CD4-positive, alpha-beta T cell (primary cell): Measurements from ENCODE around the gene MNT. TPM values are rescaled to one million over a fixed set of nuclear protein-coding genes. Genes with fewer than 3 reads are reported as not detected.
A peak's percentile ranks its signal among the peaks of the same experiment; 100 is the strongest.

ENCODE experiments used
- ATAC-seq: fragments of 200-7000 bp; cut with Tn5 transposase; one replicate; pipeline ENCODE4 v1.10.0; 2022; ENCODE audit warnings: mild to moderate bottlenecking; ENCODE audit not compliant: poor library complexity
- CTCF ChIA-PET: fragments of 350-600 bp; sonication (Branson Sonifier 250); formaldehyde crosslinking; loops from one replicate; lab custom pipeline; 2021; ENCODE audit warnings: antibody characterized with exemption, inconsistent platforms; lab: Charles Lee
- POLR2A ChIA-PET: fragments of 350-600 bp; sonication (Branson Sonifier 250); formaldehyde crosslinking; loops from one replicate; lab custom pipeline; 2021; ENCODE audit warnings: antibody characterized with exemption, inconsistent platforms; lab: Charles Lee
- DNase-seq, 14 experiments: peaks; one replicate each; pipeline ENCODE4 v3.0.0-alpha.2; 2013 to 2020; ENCODE audit warnings: mixed read lengths in 2 of 14
- H3K27ac ChIP-seq, 2 donors: one replicate each; pipeline versions ENCODE4 v1.5.1 to v1.7.0; 2013; ENCODE audit warnings: low read length in 2 of 2, low read depth in 1 of 2, mild to moderate bottlenecking in 1 of 2
- H3K27me3 ChIP-seq, 2 experiments: 1 replicate in 1 of 2; 2 replicates in 1 of 2; pipeline versions ENCODE4 v1.6.1 to v1.7.0; 2013; ENCODE audit warnings: low read length in 2 of 2, control low read depth in 1 of 2, mild to moderate bottlenecking in 1 of 2, moderate library complexity in 1 of 2; ENCODE audit not compliant: insufficient read depth in 2 of 2, control insufficient read depth in 1 of 2
- H3K36me3 ChIP-seq: one replicate; pipeline ENCODE4 v1.6.1; 2013; ENCODE audit warnings: low read length, control low read depth; ENCODE audit not compliant: insufficient read depth
- H3K4me1 ChIP-seq: one replicate; pipeline ENCODE4 v1.6.1; 2013; ENCODE audit warnings: low read length, control low read depth; ENCODE audit not compliant: insufficient read depth
- H3K4me3 ChIP-seq: one replicate; pipeline ENCODE4 v1.5.1; 2013; ENCODE audit warnings: mild to moderate bottlenecking, low read length, moderate library complexity
- H3K9me3 ChIP-seq, 2 experiments: 1 replicate in 1 of 2; 2 replicates in 1 of 2; pipeline versions ENCODE4 v1.6.1 to v1.7.0; 2013; ENCODE audit warnings: low read length in 2 of 2, mild to moderate bottlenecking in 2 of 2, control low read depth in 1 of 2, moderate library complexity in 1 of 2; ENCODE audit not compliant: control insufficient read depth in 1 of 2, insufficient read depth in 1 of 2
- H3K27ac Mint-ChIP-seq: one replicate; pipeline ENCODE4 v1.8.0; 2020; ENCODE audit warnings: mixed read lengths
- H3K27me3 Mint-ChIP-seq: one replicate; pipeline ENCODE4 v1.8.0; 2021; ENCODE audit warnings: mixed read lengths
- H3K36me3 Mint-ChIP-seq: one replicate; pipeline ENCODE4 v1.8.0; 2021; ENCODE audit warnings: low read depth, mixed read lengths
- H3K4me1 Mint-ChIP-seq: one replicate; pipeline ENCODE4 v1.8.0; 2021; ENCODE audit warnings: low read depth, mixed read lengths
- H3K4me3 Mint-ChIP-seq: one replicate; pipeline ENCODE4 v1.8.0; 2020; ENCODE audit warnings: mild to moderate bottlenecking, mixed read lengths
- H3K9me3 Mint-ChIP-seq: one replicate; pipeline ENCODE4 v1.8.0; 2020; ENCODE audit warnings: mixed read lengths
- CTCF ChIP-seq: fragments of 200-600 bp; IDR thresholded peaks from one replicate; pipeline ENCODE4 v1.8.0; 2022; ENCODE audit warnings: antibody characterized with exemption, mild to moderate bottlenecking
- intact Hi-C, 2 experiments: fragments of 100-400 bp; cut with DNase I in 1 of 2; cut with micrococcal nuclease in 1 of 2; formaldehyde crosslinking; loops; one replicate each; pipeline versions ENCODE4 v1.15.1 to v1.9.0; 2023 to 2025; cut with DNase I, micrococcal nuclease
- total RNA-seq, 174 experiments: library from RNA in 2 of 174; stranded (reverse) in 2 of 174; gene quantifications; one replicate each; pipeline ENCODE4 v1.2.3 and lab custom pipeline; 2021 to 2026

MNT gene
- total RNA-seq, 2 experiments from 2014 or later, result 111 to 118 TPM

- intact Hi-C loops, result no loop called here
- H3K27ac Mint-ChIP-seq, result no peak overlapping the region
- CTCF ChIA-PET, result no interaction called here
- POLR2A ChIA-PET, result no interaction called here
- no peak for TF ChIP-seq CTCF
- no peaks in the 10 kb centered on the region for H3K9me3 Mint-ChIP-seq
- H3K9me3 ChIP-seq, result no peaks in the 10 kb centered on the region
- no peaks in the 10 kb centered on the region for H3K27me3 ChIP-seq
- ATAC-seq (no peak), DNase-seq (no peak)
- H3K4me1 ChIP-seq, result no peaks in the 10 kb centered on the region
- no peaks in the 10 kb centered on the region for H3K27me3 Mint-ChIP-seq
- no peak overlapping the region for H3K27ac ChIP-seq
- no peaks in the 10 kb centered on the region for H3K4me1 Mint-ChIP-seq
- peaks cover 71% of the 10 kb centered on the region for H3K36me3 ChIP-seq
- H3K4me3 Mint-ChIP-seq, result no peak overlapping the region
- no peak overlapping the region for H3K4me3 ChIP-seq
- H3K36me3 Mint-ChIP-seq, result peaks cover 45% of the 10 kb centered on the region
Measured at GRCh38 chr17:2375406-2375805, 25.5 kb downstream of the MNT start.

- Mint-ChIP-seq H3K27me3 (no peaks in the 10 kb centered on the region), H3K4me3 (no peak overlapping the region), H3K36me3 (peaks cover 45% of the 10 kb centered on the region), H3K4me1 (no peaks in the 10 kb centered on the region), H3K27ac (peak overlapping the region; percentile 14), H3K9me3 (no peaks in the 10 kb centered on the region)
- H3K4me3 ChIP-seq, result no peak overlapping the region
- peaks cover 65% of the 10 kb centered on the region for H3K36me3 ChIP-seq
- intact Hi-C loops, result no loop called here
- TF ChIP-seq CTCF, result no peak
- ChIA-PET CTCF (interaction anchor here (0.6 kb wide), 1 partner anchor 62 kb away, joined by 3 read pairs; no protein-coding TSS in a partner anchor), POLR2A (no interaction called here)
- H3K9me3 ChIP-seq, result no peaks in the 10 kb centered on the region
- H3K27ac ChIP-seq, result no peak overlapping the region
- DNase-seq (no peak), ATAC-seq (no peak)
- no peaks in the 10 kb centered on the region for H3K4me1 ChIP-seq
- no peaks in the 10 kb centered on the region for H3K27me3 ChIP-seq
Measured at GRCh38 chr17:2374549-2375285, 26.1 kb downstream of the MNT start.

- POLR2A ChIA-PET, result no interaction called here
- Mint-ChIP-seq H3K27ac (no peak overlapping the region), H3K4me1 (no peaks in the 10 kb centered on the region), H3K4me3 (no peak overlapping the region), H3K27me3 (no peaks in the 10 kb centered on the region), H3K36me3 (peaks cover 46% of the 10 kb centered on the region), H3K9me3 (no peaks in the 10 kb centered on the region)
- Histone ChIP-seq H3K4me3 (no peak overlapping the region), H3K4me1 (no peaks in the 10 kb centered on the region), H3K9me3 (no peaks in the 10 kb centered on the region), H3K36me3 (peaks cover 58% of the 10 kb centered on the region), H3K27me3 (no peaks in the 10 kb centered on the region), H3K27ac (no peak overlapping the region)
- CTCF ChIA-PET, result no interaction called here
- TF ChIP-seq CTCF, result no peak
- ATAC-seq (no peak), DNase-seq (no peak)
- intact Hi-C loops, result no loop called here
Measured at GRCh38 chr17:2373179-2373578, 27.7 kb downstream of the MNT start.
